H9 (cell line): Measurements from ENCODE around the gene CASP4. TPM values are rescaled to one million over a fixed set of nuclear protein-coding genes. Genes with fewer than 3 reads are reported as not detected.

Experiments used
- DNase-seq: peaks from one replicate; pipeline ENCODE4 v3.0.0-alpha.2; 2017
- H2AFZ ChIP-seq: one replicate; pipeline ENCODE4 v1.6.1; 2013; ENCODE audit warnings: mild to moderate bottlenecking, low read length, control low read depth, moderate library complexity
- H2AK5ac ChIP-seq: 2 replicates; pipeline ENCODE4 v1.6.1; 2013; ENCODE audit warnings: low read length, control low read depth, mixed read lengths; ENCODE audit not compliant: insufficient read length
- H2BK120ac ChIP-seq: one replicate; pipeline ENCODE4 v1.6.1; 2013; ENCODE audit warnings: low read depth, mild to moderate bottlenecking, low read length, control low read depth, inconsistent platforms; ENCODE audit not compliant: poor library complexity, severe bottlenecking
- H2BK12ac ChIP-seq: 2 replicates; pipeline ENCODE4 v1.6.1; 2013; ENCODE audit warnings: low read length, control low read depth, mixed read lengths, low read depth; ENCODE audit not compliant: insufficient read length
- H2BK15ac ChIP-seq: 2 replicates; pipeline ENCODE4 v1.6.1; 2013; ENCODE audit warnings: low read depth, low read length, control low read depth
- H2BK20ac ChIP-seq: one replicate; pipeline ENCODE4 v1.6.1; 2013; ENCODE audit warnings: low read depth, mild to moderate bottlenecking, low read length, control low read depth, inconsistent platforms; ENCODE audit not compliant: poor library complexity, severe bottlenecking
- H2BK5ac ChIP-seq: 2 replicates; pipeline ENCODE4 v1.6.1; 2013; ENCODE audit warnings: low read length, control low read depth, mixed read lengths; ENCODE audit not compliant: insufficient read length
- H3K14ac ChIP-seq: 2 replicates; pipeline ENCODE4 v1.6.1; 2013; ENCODE audit warnings: low read length, control low read depth; ENCODE audit not compliant: insufficient read depth
- H3K18ac ChIP-seq: 2 replicates; pipeline ENCODE4 v1.6.1; 2013; ENCODE audit warnings: low read depth, mild to moderate bottlenecking, mixed read lengths, low read length, control low read depth; ENCODE audit not compliant: insufficient read length
- H3K23ac ChIP-seq: 2 replicates; pipeline ENCODE4 v1.6.1; 2013; ENCODE audit warnings: low read length, control low read depth, mixed read lengths, low read depth; ENCODE audit not compliant: insufficient read length
- H3K23me2 ChIP-seq: 2 replicates; pipeline ENCODE4 v1.6.1; 2013; ENCODE audit warnings: low read depth, mild to moderate bottlenecking, mixed read lengths, low read length, control low read depth; ENCODE audit not compliant: insufficient read length, poor library complexity, severe bottlenecking
- H3K27ac ChIP-seq: 2 replicates; pipeline ENCODE4 v1.5.1; 2013; ENCODE audit warnings: low read length, control low read depth, mixed read lengths, low read depth; ENCODE audit not compliant: insufficient read length
- H3K27me3 ChIP-seq: 2 replicates; pipeline ENCODE4 v1.6.1; 2013; ENCODE audit warnings: low read length, control low read depth, inconsistent platforms; ENCODE audit not compliant: insufficient read depth
- H3K4ac ChIP-seq: 2 replicates; pipeline ENCODE4 v1.6.1; 2013; ENCODE audit warnings: low read depth, mild to moderate bottlenecking, control low read depth, inconsistent platforms, low read length, moderate library complexity
- H3K4me1 ChIP-seq: 2 replicates; pipeline ENCODE4 v1.6.1; 2013; ENCODE audit warnings: low read length, control low read depth, inconsistent platforms; ENCODE audit not compliant: insufficient read depth
- H3K4me2 ChIP-seq: 2 replicates; pipeline ENCODE4 v1.6.1; 2013; ENCODE audit warnings: low read length, control low read depth, mixed read lengths; ENCODE audit not compliant: insufficient read length, insufficient read depth
- H3K56ac ChIP-seq: 2 replicates; pipeline ENCODE4 v1.6.1; 2013; ENCODE audit warnings: low read depth, mild to moderate bottlenecking, mixed read lengths, low read length, control low read depth; ENCODE audit not compliant: insufficient read length
- H3K79me1 ChIP-seq: 2 replicates; pipeline ENCODE4 v1.6.1; 2013; ENCODE audit warnings: low read depth, mild to moderate bottlenecking, moderate library complexity, low read length, control low read depth, inconsistent platforms; ENCODE audit not compliant: insufficient read depth, poor library complexity, severe bottlenecking
- H3K79me2 ChIP-seq: 2 replicates; pipeline ENCODE4 v1.6.1; 2013; ENCODE audit warnings: low read length, control low read depth, inconsistent platforms; ENCODE audit not compliant: insufficient read depth
- H3K9ac ChIP-seq: 2 replicates; pipeline ENCODE4 v1.6.1; 2013; ENCODE audit warnings: low read length, control low read depth, mixed read lengths; ENCODE audit not compliant: insufficient read length; ENCODE audit errors: extremely low read depth
- H3K9me3 ChIP-seq: one replicate; pipeline ENCODE4 v1.6.1; 2013; ENCODE audit warnings: low read depth, low read length, inconsistent platforms; ENCODE audit not compliant: control insufficient read depth
- H3T11ph ChIP-seq: one replicate; pipeline ENCODE4 v1.6.1; 2013; ENCODE audit warnings: mild to moderate bottlenecking, low read length, control low read depth, inconsistent platforms
- H4K20me1 ChIP-seq: one replicate; pipeline ENCODE4 v1.6.1; 2013; ENCODE audit not compliant: control insufficient read depth, insufficient read length, insufficient read depth
- H4K5ac ChIP-seq: 2 replicates; pipeline ENCODE4 v1.6.1; 2013; ENCODE audit warnings: low read depth, mild to moderate bottlenecking, mixed read lengths, low read length, control low read depth; ENCODE audit not compliant: insufficient read length
- H4K8ac ChIP-seq: replicated peaks from 2 replicates; pipeline ENCODE4 v1.6.1; 2013; ENCODE audit warnings: low read length, control low read depth, mixed read lengths, low read depth; ENCODE audit not compliant: insufficient read length
- H4K91ac ChIP-seq: 2 replicates; pipeline ENCODE4 v1.6.1; 2013; ENCODE audit warnings: low read depth, mild to moderate bottlenecking, moderate library complexity, mixed read lengths, low read length, control low read depth; ENCODE audit not compliant: insufficient read length
- H3K27ac Mint-ChIP-seq, 3 experiments: 2 replicates in 2 of 3; 3 replicates in 1 of 3; pipeline ENCODE4 v1.8.0; 2020 to 2021; ENCODE audit warnings: mixed read lengths in 3 of 3, mild to moderate bottlenecking in 1 of 3, moderate library complexity in 1 of 3
- H3K27me3 Mint-ChIP-seq: 2 replicates; pipeline ENCODE4 v1.8.0; 2021; ENCODE audit warnings: low read depth, mild to moderate bottlenecking, moderate library complexity, mixed read lengths
- H3K36me3 Mint-ChIP-seq, 3 experiments: 2 replicates in 2 of 3; 3 replicates in 1 of 3; pipeline ENCODE4 v1.8.0; 2020 to 2021; ENCODE audit warnings: low read depth in 3 of 3, mixed read lengths in 3 of 3; ENCODE audit not compliant: insufficient read depth in 1 of 3
- H3K4me1 Mint-ChIP-seq, 2 experiments: 2 replicates each; pipeline ENCODE4 v1.8.0; 2020; ENCODE audit warnings: mixed read lengths in 2 of 2
- H3K4me3 Mint-ChIP-seq, 2 experiments: 2 replicates in 1 of 2; 3 replicates in 1 of 2; pipeline ENCODE4 v1.8.0; 2020 to 2021; ENCODE audit warnings: mild to moderate bottlenecking in 2 of 2, mixed read lengths in 2 of 2, moderate library complexity in 1 of 2
- H3K9me3 Mint-ChIP-seq, 2 experiments: 2 replicates in 1 of 2; 3 replicates in 1 of 2; pipeline ENCODE4 v1.8.0; 2020; ENCODE audit warnings: mild to moderate bottlenecking in 2 of 2, mixed read lengths in 2 of 2, moderate library complexity in 1 of 2
- WGBS: extraction: QIAGEN DNeasy Blood & Tissue Kit; methylation state at CpG from one replicate; pipeline ENCODE4 v1.1.7; 2013; ENCODE audit warnings: missing lambda C conversion rate, low lambda C conversion rate, mixed read lengths; ENCODE audit not compliant: insufficient read length; ENCODE audit errors: extremely low coverage; 5-methylcytosine and 5-hydroxymethylcytosine counted together
- total RNA-seq: library from RNA; stranded (reverse); gene quantifications from 2 replicates; pipeline ENCODE4 v1.2.1, GENCODE V29; 2021
- TF ChIP-seq, protein P1 (sequence below): fragments of 200-600 bp; sonication (generic); conservative IDR thresholded peaks from 3 replicates; pipeline ENCODE4 v1.8.0; 2021; ENCODE audit warnings: antibody characterized with exemption, mild to moderate bottlenecking

CASP4 gene
- total RNA-seq, 1 experiment from 2014 or later = not detected

DNA sequence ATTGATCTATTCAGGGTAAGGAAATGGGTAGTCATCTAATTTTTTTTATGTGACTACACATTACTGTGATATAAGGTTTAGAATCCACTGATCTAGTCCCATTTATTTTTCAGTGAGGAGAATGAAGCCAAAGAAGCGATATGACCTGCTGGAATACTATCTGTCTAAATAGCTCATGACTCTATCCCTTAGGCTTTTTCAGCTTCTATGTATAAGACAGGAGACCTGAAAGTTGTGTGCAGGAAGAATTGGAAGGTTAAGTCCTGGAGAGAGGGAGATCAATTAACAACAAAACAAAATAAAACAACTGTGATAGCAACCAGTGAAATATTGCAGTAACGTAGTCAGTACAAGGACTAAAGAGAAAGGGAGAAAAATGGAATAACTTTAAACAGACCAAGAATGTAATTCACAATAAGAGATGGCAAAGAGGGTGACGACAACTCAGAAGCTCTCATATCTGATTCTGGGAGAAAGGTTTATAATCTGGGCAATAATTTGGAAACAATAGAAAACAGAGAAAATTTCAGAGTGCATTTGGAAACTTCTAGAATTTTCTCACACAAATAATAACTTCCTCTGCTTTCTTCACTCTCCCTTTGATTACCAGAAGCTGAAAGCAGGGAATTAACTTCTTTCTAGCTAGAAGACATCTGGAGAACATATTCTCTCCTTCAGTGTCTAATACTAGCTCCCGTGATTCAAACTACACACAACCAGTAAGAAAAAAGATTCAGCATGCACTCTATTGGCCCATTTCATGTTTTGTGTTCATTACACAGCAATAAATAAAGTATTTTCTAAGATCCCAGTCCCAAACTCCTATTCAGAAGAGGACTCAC lies 50.9 kb downstream of the CASP4 start:
- H3K18ac ChIP-seq = no peak overlapping the region

More for the DNA sequence above, 50.9 kb downstream of the CASP4 start:
- Mint-ChIP-seq H3K27ac (no peak overlapping the region), H3K4me3 (no peak overlapping the region), H3K4me1 (peaks cover 0 to 4% of the 10 kb centered on the region in 2 experiments; a peak in 2 of 4 replicates), H3K9me3 (no peaks in the 10 kb centered on the region), H3K36me3 (no peaks in the 10 kb centered on the region), H3K27me3 (no peaks in the 10 kb centered on the region)
- Histone ChIP-seq H3K23me2 (no peaks in the 10 kb centered on the region), H3K56ac (no peak overlapping the region), H3K27ac (no peak overlapping the region), H2BK120ac (no peak overlapping the region), H3K27me3 (no peaks in the 10 kb centered on the region), H2BK15ac (no peak overlapping the region), H3K9ac (no peak overlapping the region), H4K20me1 (no peaks in the 10 kb centered on the region), H3K23ac (no peak overlapping the region), H3K4me1 (no peaks in the 10 kb centered on the region), H2BK12ac (no peak overlapping the region), H2AK5ac (no peak overlapping the region), H3K4ac (no peak overlapping the region), H3K14ac (no peak overlapping the region), H3K9me3 (no peaks in the 10 kb centered on the region), H3K79me1 (no peaks in the 10 kb centered on the region), H4K91ac (no peak overlapping the region), H3K4me2 (no peak overlapping the region), H2BK5ac (no peak overlapping the region), H2AFZ (no peak overlapping the region), H4K8ac (no peak overlapping the region), H4K5ac (no peak overlapping the region), H3T11ph (no peak overlapping the region), H2BK20ac (no peak overlapping the region), H3K79me2 (no peaks in the 10 kb centered on the region)
- TF ChIP-seq, protein P1, sequence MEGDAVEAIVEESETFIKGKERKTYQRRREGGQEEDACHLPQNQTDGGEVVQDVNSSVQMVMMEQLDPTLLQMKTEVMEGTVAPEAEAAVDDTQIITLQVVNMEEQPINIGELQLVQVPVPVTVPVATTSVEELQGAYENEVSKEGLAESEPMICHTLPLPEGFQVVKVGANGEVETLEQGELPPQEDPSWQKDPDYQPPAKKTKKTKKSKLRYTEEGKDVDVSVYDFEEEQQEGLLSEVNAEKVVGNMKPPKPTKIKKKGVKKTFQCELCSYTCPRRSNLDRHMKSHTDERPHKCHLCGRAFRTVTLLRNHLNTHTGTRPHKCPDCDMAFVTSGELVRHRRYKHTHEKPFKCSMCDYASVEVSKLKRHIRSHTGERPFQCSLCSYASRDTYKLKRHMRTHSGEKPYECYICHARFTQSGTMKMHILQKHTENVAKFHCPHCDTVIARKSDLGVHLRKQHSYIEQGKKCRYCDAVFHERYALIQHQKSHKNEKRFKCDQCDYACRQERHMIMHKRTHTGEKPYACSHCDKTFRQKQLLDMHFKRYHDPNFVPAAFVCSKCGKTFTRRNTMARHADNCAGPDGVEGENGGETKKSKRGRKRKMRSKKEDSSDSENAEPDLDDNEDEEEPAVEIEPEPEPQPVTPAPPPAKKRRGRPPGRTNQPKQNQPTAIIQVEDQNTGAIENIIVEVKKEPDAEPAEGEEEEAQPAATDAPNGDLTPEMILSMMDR = no peak
- no peak for DNase-seq
- no CpG with 5 or more reads among the region's 4 CpGs for whole genome bisulfite sequencing
